GM21367 (cell line): ENCODE measurements around the gene AKNA.

Experiments
- ATAC-seq: cut with Tn5 transposase; IDR thresholded peaks from one replicate; pipeline ENCODE4 v1.9.1; 2021; ENCODE audit not compliant: unreplicated experiment

AKNA gene, protein sequence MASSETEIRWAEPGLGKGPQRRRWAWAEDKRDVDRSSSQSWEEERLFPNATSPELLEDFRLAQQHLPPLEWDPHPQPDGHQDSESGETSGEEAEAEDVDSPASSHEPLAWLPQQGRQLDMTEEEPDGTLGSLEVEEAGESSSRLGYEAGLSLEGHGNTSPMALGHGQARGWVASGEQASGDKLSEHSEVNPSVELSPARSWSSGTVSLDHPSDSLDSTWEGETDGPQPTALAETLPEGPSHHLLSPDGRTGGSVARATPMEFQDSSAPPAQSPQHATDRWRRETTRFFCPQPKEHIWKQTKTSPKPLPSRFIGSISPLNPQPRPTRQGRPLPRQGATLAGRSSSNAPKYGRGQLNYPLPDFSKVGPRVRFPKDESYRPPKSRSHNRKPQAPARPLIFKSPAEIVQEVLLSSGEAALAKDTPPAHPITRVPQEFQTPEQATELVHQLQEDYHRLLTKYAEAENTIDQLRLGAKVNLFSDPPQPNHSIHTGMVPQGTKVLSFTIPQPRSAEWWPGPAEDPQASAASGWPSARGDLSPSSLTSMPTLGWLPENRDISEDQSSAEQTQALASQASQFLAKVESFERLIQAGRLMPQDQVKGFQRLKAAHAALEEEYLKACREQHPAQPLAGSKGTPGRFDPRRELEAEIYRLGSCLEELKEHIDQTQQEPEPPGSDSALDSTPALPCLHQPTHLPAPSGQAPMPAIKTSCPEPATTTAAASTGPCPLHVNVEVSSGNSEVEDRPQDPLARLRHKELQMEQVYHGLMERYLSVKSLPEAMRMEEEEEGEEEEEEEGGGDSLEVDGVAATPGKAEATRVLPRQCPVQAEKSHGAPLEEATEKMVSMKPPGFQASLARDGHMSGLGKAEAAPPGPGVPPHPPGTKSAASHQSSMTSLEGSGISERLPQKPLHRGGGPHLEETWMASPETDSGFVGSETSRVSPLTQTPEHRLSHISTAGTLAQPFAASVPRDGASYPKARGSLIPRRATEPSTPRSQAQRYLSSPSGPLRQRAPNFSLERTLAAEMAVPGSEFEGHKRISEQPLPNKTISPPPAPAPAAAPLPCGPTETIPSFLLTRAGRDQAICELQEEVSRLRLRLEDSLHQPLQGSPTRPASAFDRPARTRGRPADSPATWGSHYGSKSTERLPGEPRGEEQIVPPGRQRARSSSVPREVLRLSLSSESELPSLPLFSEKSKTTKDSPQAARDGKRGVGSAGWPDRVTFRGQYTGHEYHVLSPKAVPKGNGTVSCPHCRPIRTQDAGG (N-terminal part only)

DNA sequence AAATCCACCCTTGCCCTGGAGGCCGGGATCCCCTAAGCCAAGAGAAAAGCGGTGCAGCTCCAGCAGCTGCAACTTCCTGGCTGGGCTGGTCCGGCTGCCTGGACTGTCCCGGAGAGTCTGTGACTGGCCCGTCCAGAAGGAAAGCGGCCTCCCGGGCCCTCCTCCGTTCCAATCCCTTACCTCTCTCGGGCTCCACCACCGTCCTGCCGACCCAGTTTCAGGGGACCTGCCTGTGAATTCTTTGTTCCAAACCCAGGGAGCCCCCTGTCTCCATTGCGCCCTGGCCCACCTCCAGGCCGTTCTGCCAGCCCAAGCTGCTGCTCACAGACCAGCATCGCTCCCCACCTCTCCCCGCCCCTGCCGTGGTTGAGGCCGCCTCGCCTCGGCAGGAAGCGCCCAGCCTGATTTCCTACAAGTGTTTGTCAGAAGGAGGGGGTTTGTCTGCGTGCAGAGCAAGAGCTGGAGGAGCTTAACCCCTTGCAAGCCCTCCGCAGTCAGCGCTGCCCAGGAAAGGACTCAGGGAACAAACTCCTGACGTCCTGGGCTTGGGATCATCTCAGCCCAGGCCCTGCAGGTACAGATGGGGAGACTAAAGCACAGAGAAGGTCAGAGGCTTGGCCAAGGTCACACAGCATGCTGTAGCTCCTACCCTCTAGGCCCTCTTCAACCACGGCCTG lies at the start of gene AKNA:
Gene AKNA, minus strand, starts transcription at position 303 of the 677 bp plus-strand sequence. CDS start 6,649 bp downstream, outside the sequence.
- ATAC-seq = peak; percentile 12

DNA sequence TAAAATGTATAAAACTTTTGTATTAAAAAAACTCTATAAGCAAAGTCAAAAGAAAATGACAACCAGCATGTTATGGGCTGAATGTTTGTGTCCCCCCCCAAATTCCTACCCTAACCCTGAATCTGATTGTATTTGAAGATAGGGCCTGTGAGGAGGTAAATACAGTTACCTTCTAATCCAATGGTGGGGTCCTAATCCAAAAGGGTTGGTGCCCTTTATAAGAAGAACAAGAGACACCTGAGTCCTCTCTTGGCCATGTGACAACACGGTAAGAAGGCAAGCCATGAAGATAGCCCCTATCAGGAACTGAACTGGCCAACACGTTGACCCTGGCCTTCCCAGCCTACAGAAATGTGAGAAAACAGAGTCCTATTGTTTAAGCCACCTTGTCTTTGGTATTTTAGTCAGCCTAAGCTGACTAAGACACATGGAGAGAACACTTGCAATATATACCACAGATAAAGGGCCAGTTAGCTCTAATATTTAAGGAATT lies 49.7 kb upstream of the AKNA start:
- no peak for ATAC-seq

DNA sequence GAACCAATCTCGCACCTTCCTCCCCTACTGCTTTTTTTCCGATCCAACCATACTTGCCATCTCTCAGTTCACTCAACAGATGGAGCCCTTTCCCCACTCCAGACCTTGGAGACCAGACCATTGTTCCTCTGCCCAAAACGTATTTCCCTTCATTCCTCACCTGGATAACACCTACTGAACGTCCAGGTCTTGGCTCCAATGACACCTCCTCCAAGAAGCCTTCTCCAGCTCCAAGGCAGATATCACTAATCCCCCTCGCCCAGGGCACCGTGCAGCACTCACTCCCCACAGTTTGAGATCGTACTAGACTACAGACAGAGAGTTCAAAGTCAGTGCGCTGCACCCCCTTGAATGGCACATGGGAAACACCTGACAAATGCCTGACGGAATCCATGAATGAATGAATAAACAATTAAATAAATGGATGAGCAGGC lies 47.1 kb upstream of the AKNA start:
- no peak for ATAC-seq

DNA sequence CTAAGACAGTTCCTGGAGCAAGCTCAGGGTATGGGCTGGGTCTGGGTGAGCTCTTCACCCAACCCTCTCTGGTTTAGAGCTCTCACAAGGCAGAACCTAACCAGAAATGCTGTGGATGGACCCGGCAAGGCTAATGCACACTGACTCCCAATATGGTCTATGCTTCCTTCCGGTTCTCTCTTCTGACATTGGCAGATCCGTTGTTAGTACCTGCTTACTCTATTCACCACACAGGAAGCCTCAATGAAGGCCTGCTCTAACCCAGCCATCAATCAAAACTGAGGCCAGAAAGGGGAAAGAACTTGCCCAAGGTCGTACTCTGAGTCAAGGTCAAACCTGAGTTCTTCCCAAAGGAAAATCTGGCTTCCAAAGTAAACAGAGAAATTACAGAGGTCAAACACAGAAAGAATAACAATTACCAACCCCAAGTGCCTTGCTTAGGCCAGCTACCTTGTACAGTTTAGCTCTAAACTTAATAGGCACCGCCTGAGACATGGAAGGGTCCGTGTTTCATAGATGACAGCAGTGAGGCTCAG lies 46.0 kb upstream of the AKNA start:
- ATAC-seq = no peak

DNA sequence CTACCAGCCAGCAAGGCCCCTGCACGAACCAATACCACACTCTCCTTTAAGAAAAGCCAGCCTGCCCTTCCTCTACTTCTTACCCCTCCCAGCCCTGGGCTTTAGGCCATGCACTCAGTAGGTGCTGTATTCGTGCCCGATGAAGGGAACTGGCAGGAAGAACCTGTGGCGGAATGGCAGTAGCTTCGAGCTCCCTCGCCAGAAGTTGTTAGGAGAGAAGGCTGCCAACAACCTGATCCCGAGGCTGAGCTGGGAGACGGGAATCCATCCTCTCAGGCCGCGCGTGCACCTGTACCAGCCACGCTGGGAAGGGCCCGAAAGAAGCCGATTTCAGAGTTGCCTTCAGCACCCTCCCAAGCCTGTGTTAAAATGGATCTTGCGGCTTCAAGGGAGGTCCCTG lies 45.3 kb upstream of the AKNA start:
- no peak for ATAC-seq

DNA sequence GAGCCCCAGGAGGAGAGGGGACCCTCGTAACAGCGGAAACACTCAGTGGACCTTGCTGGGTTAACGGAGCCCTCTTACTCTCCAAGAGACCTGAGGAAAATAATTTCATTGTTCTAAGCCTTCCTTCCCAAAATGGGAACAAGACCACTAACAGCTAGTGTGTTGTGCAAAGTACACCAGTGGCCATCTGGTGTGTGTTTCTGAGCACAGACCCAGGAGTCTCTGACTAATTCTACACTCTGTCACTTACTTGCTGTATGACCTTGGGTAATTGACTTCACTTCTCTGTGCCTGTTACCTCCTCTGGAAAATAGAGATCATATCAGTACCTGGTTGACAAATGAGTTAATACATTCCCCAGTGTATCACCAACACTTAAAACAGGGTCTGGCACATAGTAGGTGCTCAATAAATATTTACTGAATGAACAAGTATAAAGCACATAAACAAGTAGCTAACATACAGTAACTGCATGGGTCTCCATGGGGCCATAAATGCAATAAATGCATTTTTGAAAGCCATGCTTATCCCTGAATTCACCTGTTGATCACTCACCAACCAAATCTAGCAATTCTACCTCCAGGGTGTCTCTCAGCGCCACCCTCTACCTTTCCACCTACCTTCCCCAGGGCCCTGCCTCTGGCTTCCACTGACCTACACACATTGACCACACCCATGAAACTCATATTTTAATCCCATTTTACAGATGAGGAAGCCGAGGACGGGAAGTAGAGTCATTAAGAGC lies 44.7 kb upstream of the AKNA start:
- ATAC-seq = no peak

DNA sequence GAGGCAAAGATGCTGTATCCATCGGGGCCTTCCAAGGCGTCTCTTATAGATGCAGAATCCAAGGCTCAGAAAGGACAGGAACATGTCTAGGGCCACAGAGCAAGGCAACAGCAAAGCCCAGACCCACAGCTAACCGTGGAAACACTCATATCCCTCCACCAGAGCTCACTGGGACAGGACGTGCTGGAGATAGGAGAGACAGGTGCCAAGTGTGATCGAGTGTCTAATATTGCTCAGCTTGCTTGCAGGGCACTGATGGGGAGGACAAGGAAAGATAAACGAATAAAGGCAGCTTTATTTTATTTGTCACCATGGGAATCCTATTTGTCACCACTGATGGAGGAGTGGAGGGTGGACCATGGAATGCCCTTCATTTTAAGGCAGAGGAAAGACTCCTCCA lies 44.0 kb upstream of the AKNA start:
- ATAC-seq = no peak

DNA sequence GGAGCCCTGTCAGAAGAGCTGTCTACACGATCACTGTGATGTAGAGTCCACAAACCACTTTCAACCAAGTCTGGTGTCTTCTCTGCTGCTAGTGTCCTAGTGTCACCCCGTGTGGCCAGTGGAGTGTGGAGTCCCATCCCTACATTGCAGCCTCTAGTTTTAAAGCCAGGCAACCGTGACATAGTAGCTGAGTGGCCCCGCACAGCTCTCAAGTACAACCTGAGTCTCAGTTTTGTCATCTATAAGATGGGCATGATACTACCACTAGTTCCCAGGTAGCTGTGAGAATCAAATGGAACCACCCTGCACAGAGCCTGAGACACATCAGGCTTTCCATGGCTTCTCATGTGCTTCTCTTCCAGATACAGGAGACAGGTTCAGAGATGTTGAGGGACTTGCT lies 43.2 kb upstream of the AKNA start:
- no peak for ATAC-seq

DNA sequence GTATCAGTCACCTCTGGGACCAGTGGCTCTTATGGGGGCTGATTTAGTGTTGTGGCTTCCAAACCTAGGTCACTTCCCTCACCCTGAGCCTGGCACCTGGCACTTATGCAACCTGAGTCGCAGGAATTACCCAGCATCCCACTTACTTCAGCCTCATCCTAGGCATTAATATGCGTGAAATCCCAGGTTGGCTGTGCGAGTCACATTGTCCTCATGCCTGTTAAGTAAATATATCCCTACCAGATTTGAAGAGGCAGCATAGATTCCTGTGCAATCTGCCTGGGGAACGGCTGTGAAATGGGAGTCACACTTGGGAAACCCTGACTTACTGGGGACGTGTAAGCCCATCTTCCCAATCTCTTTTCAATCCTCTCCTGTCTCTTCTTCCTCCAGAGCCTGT lies 42.7 kb upstream of the AKNA start:
- ATAC-seq = no peak

DNA sequence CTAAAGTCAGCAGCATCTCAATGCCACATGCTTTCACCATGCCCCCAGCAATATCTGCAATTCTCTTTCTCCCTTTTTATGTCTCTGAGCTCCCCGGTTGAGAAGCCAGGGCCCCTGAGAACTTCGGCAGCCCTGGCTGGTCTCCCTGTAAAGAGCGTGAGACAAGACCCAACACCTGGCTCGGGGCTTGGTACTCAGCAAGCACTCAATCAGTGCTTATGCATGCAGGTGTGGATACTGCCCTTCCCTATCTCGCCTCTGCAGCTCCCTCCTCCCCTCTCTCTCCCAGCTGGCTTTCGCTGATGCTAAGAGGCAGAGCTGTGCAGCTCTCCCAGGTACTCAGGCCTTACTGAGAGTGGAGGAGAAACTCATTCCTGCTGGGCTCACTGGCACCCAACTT lies 41.7 kb upstream of the AKNA start:
- ATAC-seq = no peak

DNA sequence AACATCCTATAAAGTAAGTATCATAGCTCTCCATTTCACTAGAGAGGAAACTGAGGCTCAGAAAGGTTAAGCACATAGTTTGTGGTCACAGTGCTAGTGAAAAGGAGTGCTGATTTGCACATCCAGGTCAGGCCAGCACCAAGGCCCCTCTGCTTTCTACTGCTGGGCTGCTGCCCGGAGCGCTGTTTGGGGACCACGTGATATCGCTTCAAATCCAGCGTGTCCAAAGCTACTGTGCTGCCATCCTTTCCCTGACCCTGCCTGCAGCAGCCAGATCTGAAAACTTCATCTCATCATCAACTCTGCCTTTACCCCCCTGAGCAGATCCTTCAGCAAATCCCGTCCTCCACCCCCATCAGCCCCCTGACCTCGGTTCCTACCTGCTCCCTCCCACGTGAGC lies 40.7 kb upstream of the AKNA start:
- ATAC-seq = no peak

DNA sequence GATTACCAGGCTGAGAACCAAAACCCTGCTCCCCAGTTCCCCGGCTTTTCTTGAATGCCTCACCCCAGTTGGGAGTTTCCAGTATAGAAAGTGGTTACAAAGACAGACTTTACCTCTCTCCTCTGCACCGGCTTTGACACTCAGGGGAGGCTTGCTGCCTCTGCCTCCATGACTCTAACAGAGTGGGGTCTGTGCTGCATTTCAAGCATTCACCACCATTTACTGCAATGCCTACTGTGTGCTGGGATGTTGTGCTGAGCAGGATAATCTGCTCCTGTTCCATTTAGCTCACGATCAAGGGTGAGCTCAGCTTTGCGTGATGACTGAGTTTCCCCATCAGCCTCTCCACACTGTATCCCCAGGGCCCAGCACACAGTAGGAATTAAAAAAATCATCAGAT lies 39.9 kb upstream of the AKNA start:
- ATAC-seq = no peak

DNA sequence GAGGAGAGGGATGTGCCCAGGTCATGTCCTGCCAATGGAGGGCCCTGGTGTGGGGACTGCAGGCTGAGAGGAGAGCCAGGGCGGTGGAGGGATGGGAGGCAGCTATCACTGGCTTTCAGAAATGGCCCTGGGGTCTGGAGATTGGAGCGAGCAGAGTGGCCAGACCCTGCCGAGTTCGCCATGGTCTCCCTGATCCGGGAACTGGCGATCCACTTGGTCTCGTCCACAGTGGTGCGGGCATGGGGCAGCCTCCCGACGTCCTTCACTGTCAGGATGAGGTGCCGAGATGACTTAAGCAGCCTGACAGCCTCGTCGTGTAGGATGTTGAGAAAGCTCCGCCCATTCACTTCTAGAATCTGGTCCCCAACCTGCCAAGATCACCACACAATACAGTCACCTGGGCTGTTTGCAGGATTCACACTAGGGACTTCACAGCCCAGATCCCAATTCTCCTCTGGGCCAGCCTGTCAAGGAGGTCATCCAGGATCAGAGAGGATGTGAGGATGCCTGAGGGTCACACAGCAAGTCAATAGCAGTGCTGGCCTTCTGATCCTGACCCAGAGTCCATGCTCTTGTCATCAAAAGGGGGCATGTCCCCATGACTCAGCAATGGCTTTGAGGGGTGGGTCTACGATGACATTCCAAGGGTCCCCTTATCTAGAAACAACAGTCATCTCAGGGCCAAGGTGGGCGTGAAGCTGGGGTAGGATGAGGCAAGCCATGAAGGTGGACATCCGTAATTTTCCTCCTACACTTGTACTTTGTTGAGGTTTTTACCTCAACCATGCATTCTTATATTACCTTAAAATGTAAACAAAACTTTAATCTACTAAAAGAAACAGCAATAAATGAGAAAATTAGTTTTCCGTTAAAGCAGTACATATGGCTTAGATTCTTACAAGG lies 38.5 kb upstream of the AKNA start:
- no peak for ATAC-seq

DNA sequence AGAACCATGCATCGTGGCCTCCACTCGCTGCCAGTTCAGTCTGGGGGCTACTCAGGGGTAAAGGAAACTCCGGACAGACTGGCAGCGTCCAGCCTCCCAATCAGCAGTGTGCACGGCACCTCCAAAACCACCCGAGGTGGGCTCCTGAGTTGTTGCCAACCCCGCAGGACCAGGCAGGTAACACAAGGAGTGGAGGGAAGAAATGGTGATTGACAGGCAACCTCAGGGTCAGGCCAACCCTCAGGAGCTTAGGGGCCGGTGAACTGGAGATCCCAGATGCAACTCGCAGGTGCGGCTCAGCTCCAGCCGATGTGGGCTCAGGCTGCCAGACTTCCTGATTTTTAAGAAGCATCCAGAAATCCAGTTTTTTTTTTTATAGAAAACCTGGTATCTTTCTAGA lies 37.3 kb upstream of the AKNA start:
- no peak for ATAC-seq

DNA sequence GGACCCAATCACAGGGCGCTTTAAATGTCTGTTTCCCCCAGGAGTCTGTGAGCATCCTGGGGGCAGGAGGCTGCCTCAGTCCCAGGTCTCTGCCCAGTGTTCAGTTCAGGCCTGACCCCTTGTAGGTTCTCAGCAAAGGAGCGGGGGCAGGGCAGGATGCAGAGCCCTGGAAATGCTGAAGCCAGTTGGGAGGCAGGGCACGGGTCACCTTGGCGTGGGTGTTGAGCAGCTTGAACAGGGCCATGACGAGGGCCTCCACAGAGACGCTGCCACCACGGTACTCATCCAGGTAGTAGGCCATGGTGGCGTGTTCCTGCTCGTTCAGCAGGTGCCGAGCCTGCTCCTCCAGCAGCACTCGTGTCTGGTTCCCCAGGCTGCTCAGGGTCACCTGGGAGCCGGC lies 36.3 kb upstream of the AKNA start:
- no peak for ATAC-seq

DNA sequence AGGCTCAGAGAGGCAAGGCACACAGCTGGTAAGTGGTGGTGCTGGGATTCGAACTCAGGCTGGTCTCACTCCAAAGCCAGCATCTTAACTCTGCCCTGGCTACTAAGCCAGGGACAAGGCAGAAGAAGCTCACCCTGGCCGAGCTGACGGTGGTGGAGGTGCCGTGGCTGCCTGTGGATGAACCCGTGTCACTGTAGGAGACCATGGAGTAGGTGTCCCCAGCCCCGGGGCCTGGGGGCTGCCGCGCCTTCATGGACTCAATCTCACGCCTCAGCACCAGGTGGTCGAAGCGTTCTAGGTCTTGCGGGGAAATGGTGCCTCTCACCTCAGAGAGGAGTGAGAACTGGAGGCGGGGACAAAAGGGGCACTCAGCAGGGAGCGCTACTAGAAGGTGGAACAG lies 35.4 kb upstream of the AKNA start:
- ATAC-seq = no peak

DNA sequence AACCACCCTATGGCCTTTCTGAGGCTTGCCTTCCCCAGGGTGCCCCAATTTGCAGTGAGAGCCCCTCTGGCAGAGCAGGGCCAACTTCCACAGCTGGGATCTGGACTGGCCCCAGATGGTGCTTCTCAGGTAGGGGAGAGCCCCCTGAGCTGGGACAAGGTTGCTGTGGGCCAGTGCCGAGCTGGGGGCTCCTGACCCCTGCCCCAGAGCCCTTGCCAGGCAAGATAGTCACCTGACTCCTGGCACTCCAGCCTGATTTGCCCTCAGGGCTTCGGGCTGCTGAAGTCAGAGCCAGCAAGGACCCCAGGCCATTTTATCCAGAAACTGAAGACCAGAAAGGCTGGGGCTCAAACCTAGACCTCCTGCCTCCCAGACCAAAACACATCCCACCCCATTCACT lies 33.4 kb upstream of the AKNA start:
- ATAC-seq = no peak

DNA sequence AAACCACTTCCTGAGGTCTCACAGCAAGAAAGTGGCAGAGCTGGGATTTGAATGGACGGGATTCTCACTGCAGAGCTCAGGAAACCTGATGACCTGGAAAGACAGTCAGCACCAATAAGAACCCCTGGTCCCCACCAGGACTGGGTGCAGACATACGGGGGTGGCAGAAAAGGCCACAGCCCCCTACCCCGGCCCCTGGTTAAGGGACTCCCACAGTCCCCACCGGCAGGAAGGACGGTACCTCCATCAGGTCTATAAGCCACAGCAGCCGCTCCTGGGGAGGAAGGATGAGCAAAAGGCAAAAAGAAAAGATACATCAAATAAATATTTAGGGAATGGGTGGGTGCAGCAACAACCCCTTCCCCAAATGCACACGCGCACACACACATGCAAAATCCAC lies 32.0 kb upstream of the AKNA start:
- no peak for ATAC-seq

DNA sequence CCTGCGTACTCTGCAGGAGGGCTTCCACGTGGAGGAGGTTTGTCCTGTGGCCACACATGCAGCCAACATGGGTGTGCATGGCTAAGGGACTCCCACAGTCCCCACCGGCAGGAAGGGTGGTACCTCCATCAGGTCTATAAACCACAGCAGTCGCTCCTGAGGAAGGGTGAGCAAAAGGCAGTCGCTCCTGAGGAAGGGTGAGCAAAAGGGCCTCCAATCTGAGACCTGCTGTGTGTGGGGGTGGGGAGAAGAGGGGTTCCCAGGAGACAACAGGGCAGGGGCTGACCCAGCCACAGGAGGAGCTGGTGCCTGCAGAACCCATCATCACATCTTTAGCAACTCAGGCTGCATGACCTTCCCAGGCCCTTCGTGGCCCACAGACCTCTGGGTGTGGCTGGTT lies 30.3 kb upstream of the AKNA start:
- ATAC-seq = no peak
